Measurements from ENCODE around the gene KNTC1.

- TF ChIP-seq ATF1 (CRISPR knock-in tag; IDR thresholded peaks at IDR 0.05) (no peak), CBFB (CRISPR knock-in tag; IDR thresholded peaks at IDR 0.05) (no peak), CTCF (CRISPR knock-in tag; IDR thresholded peaks at IDR 0.05) (no peak), CREB1 (IDR thresholded peaks at IDR 0.05) (no peak), CREB1 (CRISPR knock-in tag; IDR thresholded peaks at IDR 0.05) (no peak), JUNB (CRISPR knock-in tag; IDR thresholded peaks at IDR 0.05; ENCODE audit: borderline replicate concordance) (no peak), ZNF274 (CRISPR knock-in tag; IDR thresholded peaks at IDR 0.05) (no peak), ZNF749 (CRISPR knock-in tag; IDR thresholded peaks at IDR 0.05; ENCODE audit: borderline replicate concordance) (no peak), FOXO1 (CRISPR knock-in tag; IDR thresholded peaks at IDR 0.05) (no peak)
Observed at GRCh38 chr12:122538496-122538895, 11.4 kb downstream of the KNTC1 start.

Data from HepG2 (cell line).